Fibroblast of lung (primary cell): ENCODE results near the gene DNAI1. TPM values are rescaled to one million over a fixed set of nuclear protein-coding genes. Genes with fewer than 3 reads are reported as not detected.

Experiments
- DNase-seq, 2 donors: peaks; one replicate each; pipeline versions ENCODE4 v3.0.0 to v3.0.0-alpha.2; 2010; ENCODE audit warnings: low read depth in 2 of 2
- H2AFZ ChIP-seq: 2 replicates; pipeline ENCODE4 v1.5.1; 2012; ENCODE audit warnings: low read length, control low read depth, inconsistent platforms
- H3K27ac ChIP-seq: 2 replicates; pipeline ENCODE4 v1.5.1; 2011; ENCODE audit warnings: low read length, control low read depth; ENCODE audit not compliant: insufficient read depth
- H3K27me3 ChIP-seq: 2 replicates; pipeline ENCODE4 v1.5.1; 2011; ENCODE audit warnings: mild to moderate bottlenecking, low read length; ENCODE audit not compliant: control insufficient read depth, insufficient read depth
- H3K36me3 ChIP-seq: 2 replicates; pipeline ENCODE4 v1.5.1; 2011; ENCODE audit warnings: low read length; ENCODE audit not compliant: control insufficient read depth, insufficient read depth
- H3K4me1 ChIP-seq: 2 replicates; pipeline ENCODE4 v1.5.1; 2011; ENCODE audit warnings: low read length; ENCODE audit not compliant: control insufficient read depth, insufficient read depth; ENCODE audit errors: extremely low read depth
- H3K4me2 ChIP-seq: 2 replicates; pipeline ENCODE4 v1.5.1; 2011; ENCODE audit warnings: low read length, control low read depth; ENCODE audit not compliant: insufficient read depth; ENCODE audit errors: extremely low read depth
- H3K4me3 ChIP-seq, 4 experiments: fragments of 200-600 bp in 1 of 4; sonication (generic) in 1 of 4; replicated peaks in 1 of 4; 2 replicates each; pipeline ENCODE4 v1.5.1; 2011 to 2016; ENCODE audit warnings: low read length in 4 of 4, low read depth in 3 of 4, mild to moderate bottlenecking in 3 of 4, control low read depth in 2 of 4, inconsistent platforms in 1 of 4, mixed read lengths in 1 of 4; ENCODE audit not compliant: insufficient read depth in 1 of 4; ENCODE audit errors: control extremely low read depth in 1 of 4
- H3K79me2 ChIP-seq: 2 replicates; pipeline ENCODE4 v1.5.1; 2012; ENCODE audit warnings: mild to moderate bottlenecking, low read length, inconsistent platforms; ENCODE audit not compliant: control insufficient read depth, insufficient read depth
- H3K9ac ChIP-seq: 2 replicates; pipeline ENCODE4 v1.5.1; 2011; ENCODE audit warnings: mild to moderate bottlenecking, low read length, control low read depth; ENCODE audit not compliant: insufficient read depth
- H3K9me3 ChIP-seq: 2 replicates; pipeline ENCODE4 v1.5.1; 2012; ENCODE audit warnings: low read depth, low read length; ENCODE audit not compliant: control insufficient read depth, insufficient read depth
- H4K20me1 ChIP-seq: 2 replicates; pipeline ENCODE4 v1.5.1; 2011; ENCODE audit warnings: low read length; ENCODE audit not compliant: control insufficient read depth, insufficient read depth; ENCODE audit errors: extremely low read depth
- CTCF ChIP-seq, 2 donors: IDR thresholded peaks in 1 of 2; conservative IDR thresholded peaks in 1 of 2; 1 replicate in 1 of 2; 2 replicates in 1 of 2; pipeline ENCODE4 v1.5.1; 2011 to 2012; ENCODE audit warnings: low read length in 2 of 2, control low read depth in 1 of 2, inconsistent platforms in 1 of 2, low read depth in 1 of 2, mild to moderate bottlenecking in 1 of 2
- EZH2 ChIP-seq: IDR thresholded peaks from 2 replicates; pipeline ENCODE4 v1.5.1; 2012; ENCODE audit warnings: low read length, control low read depth, mild to moderate bottlenecking; ENCODE audit errors: missing control alignments
- polyA plus RNA-seq, 2 donors: library from polyadenylated mRNA; depleted of rRNA in 1 of 2; stranded (reverse) in 1 of 2; unstranded in 1 of 2; fragments of >200 nt; gene quantifications; 2 replicates each; pipeline ENCODE4 v1.2.1, GENCODE V29; 2011 to 2012; ENCODE audit warnings: missing spikeins in 1 of 2
- total RNA-seq: library from RNA; depleted of rRNA; stranded (reverse); fragments of >200 nt; gene quantifications from 2 replicates; pipeline ENCODE4 v1.2.1, GENCODE V29; 2014

The DNAI1 gene
- total and polyA plus RNA-seq, 2 donors (not counting 1 experiment from before 2014, with no cell fraction given): not detected

- Histone ChIP-seq H3K4me1 (no peaks in the 10 kb centered on the region), H3K9me3 (no peaks in the 10 kb centered on the region), H4K20me1 (no peaks in the 10 kb centered on the region), H3K27me3 (no peaks in the 10 kb centered on the region), H3K79me2 (no peaks in the 10 kb centered on the region), H3K4me2 (no peak overlapping the region), H3K9ac (no peak overlapping the region), H3K4me3 (no peak overlapping the region), H2AFZ (no peak overlapping the region), H3K27ac (no peak overlapping the region), H3K36me3 (no peaks in the 10 kb centered on the region)
- TF ChIP-seq CTCF (conservative IDR thresholded peaks at IDR 0.05 in 1 of 2, IDR thresholded peaks at IDR 0.05 in 1 of 2; ENCODE audit: low read depth in 1 of 2, low read length in 2 of 2) (no peak), EZH2 (no peak)
- DNase-seq: no peak
These were observed 92.2 kb downstream of the DNAI1 start for GRCh38 chr9:34550681-34551270.

GRCh38 chr9:34551751-34552605 is 93.4 kb downstream of the DNAI1 start:
- no peak overlapping the region for H3K9ac ChIP-seq
- no peak overlapping the region for H2AFZ ChIP-seq
- H3K27ac ChIP-seq: no peak overlapping the region
- H3K27me3 ChIP-seq: no peaks in the 10 kb centered on the region
- H3K9me3 ChIP-seq: no peaks in the 10 kb centered on the region
- no peak overlapping the region for H3K4me3 ChIP-seq
- H3K36me3 ChIP-seq: no peaks in the 10 kb centered on the region
- no peaks in the 10 kb centered on the region for H4K20me1 ChIP-seq
- no peak for TF ChIP-seq CTCF (conservative IDR thresholded peaks at IDR 0.05 in 1 of 2, IDR thresholded peaks at IDR 0.05 in 1 of 2; ENCODE audit: low read depth in 1 of 2, low read length in 2 of 2)
- no peak for TF ChIP-seq EZH2
- no peak for DNase-seq
- no peaks in the 10 kb centered on the region for H3K4me1 ChIP-seq
- no peaks in the 10 kb centered on the region for H3K79me2 ChIP-seq
- H3K4me2 ChIP-seq: no peak overlapping the region

- Histone ChIP-seq H3K4me1 (no peaks in the 10 kb centered on the region), H3K4me2 (no peak overlapping the region), H3K4me3 (no peak overlapping the region), H3K9me3 (no peaks in the 10 kb centered on the region), H3K79me2 (no peaks in the 10 kb centered on the region), H3K27ac (no peak overlapping the region), H3K36me3 (no peaks in the 10 kb centered on the region), H3K9ac (no peak overlapping the region), H2AFZ (no peak overlapping the region), H4K20me1 (no peaks in the 10 kb centered on the region), H3K27me3 (no peaks in the 10 kb centered on the region)
- DNase-seq: no peak
- no peak for TF ChIP-seq CTCF (conservative IDR thresholded peaks at IDR 0.05 in 1 of 2, IDR thresholded peaks at IDR 0.05 in 1 of 2; ENCODE audit: low read depth in 1 of 2, low read length in 2 of 2)
- no peak for TF ChIP-seq EZH2
These were observed 94.0 kb downstream of the DNAI1 start for GRCh38 chr9:34552606-34552981.
